Thoracic aorta (tissue), 2 donors: ENCODE measurements around the gene PPP2R1B. TPM values are rescaled to one million over a fixed set of nuclear protein-coding genes. Genes with fewer than 3 reads are reported as not detected.

Experiments used
- ATAC-seq: fragments of 150-250 bp; one replicate; pipeline ENCODE4 v1.8.0; 2017; ENCODE audit warnings: low read depth; ENCODE audit not compliant: insufficient number of reproducible peaks, low FRiP score
- DNase-seq: peaks from one replicate; pipeline ENCODE4 v3.0.0-alpha.2; 2020; ENCODE audit warnings: low spot score
- H3K27ac ChIP-seq, 2 donors: fragments of 200-600 bp; sonication (generic); 1 replicate in 1 of 2; 2 replicates in 1 of 2; pipeline ENCODE4 v1.5.1; 2016; ENCODE audit warnings: mild to moderate bottlenecking in 2 of 2, moderate library complexity in 2 of 2
- H3K27me3 ChIP-seq: fragments of 200-600 bp; sonication (generic); replicated peaks from 2 replicates; pipeline ENCODE4 v1.6.0; 2016; ENCODE audit warnings: mild to moderate bottlenecking; ENCODE audit not compliant: insufficient read depth
- H3K36me3 ChIP-seq: fragments of 200-600 bp; sonication (generic); one replicate; pipeline ENCODE4 v1.5.1; 2016
- H3K4me1 ChIP-seq, 2 donors: fragments of 200-600 bp; sonication (generic); 1 replicate in 1 of 2; 2 replicates in 1 of 2; pipeline versions ENCODE4 v1.5.1 to v1.6.0; 2016; ENCODE audit warnings: low read depth in 2 of 2, mild to moderate bottlenecking in 1 of 2; ENCODE audit not compliant: control insufficient read depth in 1 of 2
- H3K4me3 ChIP-seq: fragments of 200-600 bp; sonication (generic); 2 replicates; pipeline ENCODE4 v1.5.1; 2016; ENCODE audit warnings: mild to moderate bottlenecking
- H3K9me3 ChIP-seq: fragments of 200-600 bp; sonication (generic); 2 replicates; pipeline ENCODE4 v1.5.1; 2016
- CTCF ChIP-seq: fragments of 200-600 bp; sonication (generic); IDR thresholded peaks from one replicate; pipeline ENCODE4 v1.5.1; 2019; ENCODE audit warnings: antibody characterized with exemption
- total RNA-seq, 2 donors: library from RNA; depleted of rRNA; stranded (reverse); fragments of >200 nt; gene quantifications; one replicate each; pipeline versions ENCODE4 v1.1.0 to v1.2.3, GENCODE V29; 2016

The PPP2R1B gene
- total RNA-seq, 2 donors from 2014 or later: 22.5 to 34.5 TPM

- TF ChIP-seq CTCF: no peak
- Histone ChIP-seq H3K27me3 (no peaks in the 10 kb centered on the region), H3K9me3 (no peaks in the 10 kb centered on the region), H3K27ac (no peak overlapping the region), H3K4me1 (peaks cover 8 to 20% of the 10 kb centered on the region in 2 donors), H3K4me3 (no peak overlapping the region), H3K36me3 (peaks cover 20% of the 10 kb centered on the region)
- ATAC-seq (no peak), DNase-seq (no peak)
These were observed 50.9 kb downstream of the PPP2R1B start for GRCh38 chr11:111715142-111715816.

- no peak for TF ChIP-seq CTCF
- Histone ChIP-seq H3K27ac (no peak overlapping the region), H3K36me3 (peaks cover 13% of the 10 kb centered on the region)
These were observed 51.7 kb downstream of the PPP2R1B start for GRCh38 chr11:111714522-111714921.

GRCh38 chr11:111707691-111708067 is 58.5 kb downstream of the PPP2R1B start:
- no peaks in the 10 kb centered on the region for H3K27me3 ChIP-seq
- no peak overlapping the region for H3K27ac ChIP-seq

More at GRCh38 chr11:111714522-111714921, 51.7 kb downstream of the PPP2R1B start:
- Histone ChIP-seq H3K4me1 (peaks cover 8 to 19% of the 10 kb centered on the region in 2 donors), H3K9me3 (no peaks in the 10 kb centered on the region), H3K27me3 (no peaks in the 10 kb centered on the region), H3K4me3 (no peak overlapping the region)
- DNase-seq (no peak), ATAC-seq (no peak)

GRCh38 chr11:111707039-111707690 is 59.0 kb downstream of the PPP2R1B start:
- peak overlapping the region; percentile 28 for H3K4me3 ChIP-seq
- H3K4me1 ChIP-seq: peaks cover 7 to 14% of the 10 kb centered on the region in 2 donors
- ATAC-seq (peak; percentile 27), DNase-seq (no peak)
- H3K9me3 ChIP-seq: no peaks in the 10 kb centered on the region
- no peak for TF ChIP-seq CTCF
- H3K27ac ChIP-seq: no peak overlapping the region
- peaks cover 2% of the 10 kb centered on the region for H3K36me3 ChIP-seq
- H3K27me3 ChIP-seq: no peaks in the 10 kb centered on the region

More at GRCh38 chr11:111707691-111708067, 58.5 kb downstream of the PPP2R1B start:
- ATAC-seq (no peak), DNase-seq (no peak)
- peaks cover 5% of the 10 kb centered on the region for H3K36me3 ChIP-seq
- H3K4me3 ChIP-seq: no peak overlapping the region
- no peaks in the 10 kb centered on the region for H3K9me3 ChIP-seq
- H3K4me1 ChIP-seq: peaks cover 7 to 14% of the 10 kb centered on the region in 2 donors
- no peak for TF ChIP-seq CTCF

- no peak overlapping the region for H3K4me3 ChIP-seq
- H3K27ac ChIP-seq: no peak overlapping the region
- ATAC-seq (no peak), DNase-seq (no peak)
- H3K27me3 ChIP-seq: no peaks in the 10 kb centered on the region
- H3K9me3 ChIP-seq: no peaks in the 10 kb centered on the region
- H3K4me1 ChIP-seq: peaks cover 7 to 14% of the 10 kb centered on the region in 2 donors
- no peak for TF ChIP-seq CTCF
- no peaks in the 10 kb centered on the region for H3K36me3 ChIP-seq
These were observed 62.6 kb downstream of the PPP2R1B start for GRCh38 chr11:111703576-111703975.
